AG09319 (cell line): ENCODE data around the gene HOXA6.

ENCODE experiments used
- DNase-seq: peaks from one replicate; pipeline ENCODE4 v3.0.0-alpha.2; 2010; ENCODE audit warnings: low read depth; ENCODE audit errors: extremely low read depth
- TF ChIP-seq, protein P1 (sequence below): IDR thresholded peaks from 2 replicates; pipeline ENCODE4 v1.5.1; 2011; ENCODE audit warnings: low read depth, mild to moderate bottlenecking, inconsistent platforms, low read length, moderate library complexity

Gene HOXA6

DNA sequence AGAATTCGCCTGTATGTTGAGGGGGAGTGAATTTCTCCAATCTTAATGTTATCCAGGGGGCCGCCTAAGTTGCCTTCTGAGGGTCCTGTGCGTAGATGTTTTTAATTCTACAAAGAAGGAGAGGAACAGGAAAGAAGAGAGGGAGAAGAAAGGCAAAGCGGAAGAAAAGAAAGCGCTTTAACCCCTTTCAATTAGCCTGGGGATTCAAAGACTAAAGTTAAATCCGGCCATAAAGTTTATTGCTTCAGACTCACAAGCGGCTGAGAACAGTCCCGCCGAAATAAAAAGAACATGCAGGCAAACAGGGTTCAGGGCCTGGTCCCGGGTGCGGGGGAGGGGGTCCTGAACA lies 8.6 kb downstream of the HOXA6 start:
- DNase-seq = no peak
- TF ChIP-seq, protein P1, sequence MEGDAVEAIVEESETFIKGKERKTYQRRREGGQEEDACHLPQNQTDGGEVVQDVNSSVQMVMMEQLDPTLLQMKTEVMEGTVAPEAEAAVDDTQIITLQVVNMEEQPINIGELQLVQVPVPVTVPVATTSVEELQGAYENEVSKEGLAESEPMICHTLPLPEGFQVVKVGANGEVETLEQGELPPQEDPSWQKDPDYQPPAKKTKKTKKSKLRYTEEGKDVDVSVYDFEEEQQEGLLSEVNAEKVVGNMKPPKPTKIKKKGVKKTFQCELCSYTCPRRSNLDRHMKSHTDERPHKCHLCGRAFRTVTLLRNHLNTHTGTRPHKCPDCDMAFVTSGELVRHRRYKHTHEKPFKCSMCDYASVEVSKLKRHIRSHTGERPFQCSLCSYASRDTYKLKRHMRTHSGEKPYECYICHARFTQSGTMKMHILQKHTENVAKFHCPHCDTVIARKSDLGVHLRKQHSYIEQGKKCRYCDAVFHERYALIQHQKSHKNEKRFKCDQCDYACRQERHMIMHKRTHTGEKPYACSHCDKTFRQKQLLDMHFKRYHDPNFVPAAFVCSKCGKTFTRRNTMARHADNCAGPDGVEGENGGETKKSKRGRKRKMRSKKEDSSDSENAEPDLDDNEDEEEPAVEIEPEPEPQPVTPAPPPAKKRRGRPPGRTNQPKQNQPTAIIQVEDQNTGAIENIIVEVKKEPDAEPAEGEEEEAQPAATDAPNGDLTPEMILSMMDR = no peak

DNA sequence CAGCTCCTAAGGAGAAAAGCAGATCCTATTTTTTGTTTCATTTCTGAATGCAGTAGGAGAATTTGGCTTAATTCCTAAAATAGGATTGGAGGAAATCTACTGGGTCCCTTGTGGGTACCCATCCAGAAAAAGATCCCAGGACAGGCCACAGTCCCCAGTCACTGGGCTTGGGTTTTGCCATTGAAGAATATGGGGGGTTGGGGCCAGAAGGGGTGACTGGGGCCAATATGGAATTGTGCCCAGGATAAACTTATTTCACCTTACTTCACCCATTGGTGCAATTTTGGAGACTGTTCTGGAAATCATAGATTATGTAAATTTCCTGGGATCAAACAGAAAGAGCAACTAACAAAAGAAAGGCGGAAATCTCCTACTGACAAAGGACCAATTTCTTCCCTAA lies 9.1 kb downstream of the HOXA6 start:
- TF ChIP-seq, protein P1 = no peak

DNA sequence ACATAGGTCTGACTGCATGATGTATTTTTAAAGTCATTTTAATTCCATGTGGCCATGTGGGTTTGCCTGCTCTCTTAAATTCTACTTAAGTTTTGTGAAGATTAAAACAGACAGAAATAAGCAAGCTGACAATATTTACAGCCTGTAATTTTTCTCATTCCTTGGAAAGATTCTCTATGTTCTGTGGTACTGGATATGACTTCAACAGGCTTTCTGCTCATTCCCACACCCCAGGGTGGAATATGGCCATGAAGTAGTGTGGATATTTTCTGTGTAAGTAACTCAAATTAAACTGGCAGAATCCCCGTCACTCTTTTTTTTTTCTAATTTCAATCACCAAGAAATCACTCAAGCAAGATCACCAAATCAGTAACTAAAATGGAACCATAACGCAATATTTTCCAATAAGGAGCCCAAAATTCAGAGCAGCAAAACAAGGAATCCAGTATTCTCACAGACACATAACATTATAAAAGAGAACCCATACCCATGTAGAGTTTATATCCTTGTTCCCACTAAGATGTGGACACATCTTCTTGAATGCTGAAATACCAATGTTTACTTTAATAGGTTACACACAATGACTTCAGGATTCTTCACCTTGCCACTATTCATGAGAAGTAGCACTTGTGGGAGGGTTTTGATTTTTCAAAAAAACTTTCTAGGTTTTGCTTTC lies 9.8 kb downstream of the HOXA6 start:
- TF ChIP-seq, protein P1 = no peak
- no peak for DNase-seq

More for the DNA sequence above, 9.1 kb downstream of the HOXA6 start:
- no peak for DNase-seq

DNA sequence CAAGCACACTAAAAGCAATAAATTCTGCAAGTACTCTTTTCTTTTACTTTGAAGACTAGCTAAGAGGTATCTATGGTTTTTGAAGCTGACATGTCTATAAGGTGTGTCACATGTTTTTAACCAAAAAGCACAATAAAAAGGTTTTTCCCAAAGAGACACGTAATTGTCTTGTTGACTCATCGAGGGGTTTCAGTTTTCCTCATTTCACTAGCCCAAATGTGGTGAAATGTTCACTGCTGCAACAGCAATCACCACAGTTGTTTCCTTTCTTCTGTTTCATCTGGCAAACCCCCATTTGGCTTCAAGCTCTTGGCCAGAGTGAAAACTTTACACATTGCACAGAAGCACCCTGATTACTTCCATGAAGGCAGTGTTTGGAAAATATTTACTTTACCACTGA lies 13.2 kb downstream of the HOXA6 start:
- TF ChIP-seq, protein P1 = no peak
- no peak for DNase-seq

DNA sequence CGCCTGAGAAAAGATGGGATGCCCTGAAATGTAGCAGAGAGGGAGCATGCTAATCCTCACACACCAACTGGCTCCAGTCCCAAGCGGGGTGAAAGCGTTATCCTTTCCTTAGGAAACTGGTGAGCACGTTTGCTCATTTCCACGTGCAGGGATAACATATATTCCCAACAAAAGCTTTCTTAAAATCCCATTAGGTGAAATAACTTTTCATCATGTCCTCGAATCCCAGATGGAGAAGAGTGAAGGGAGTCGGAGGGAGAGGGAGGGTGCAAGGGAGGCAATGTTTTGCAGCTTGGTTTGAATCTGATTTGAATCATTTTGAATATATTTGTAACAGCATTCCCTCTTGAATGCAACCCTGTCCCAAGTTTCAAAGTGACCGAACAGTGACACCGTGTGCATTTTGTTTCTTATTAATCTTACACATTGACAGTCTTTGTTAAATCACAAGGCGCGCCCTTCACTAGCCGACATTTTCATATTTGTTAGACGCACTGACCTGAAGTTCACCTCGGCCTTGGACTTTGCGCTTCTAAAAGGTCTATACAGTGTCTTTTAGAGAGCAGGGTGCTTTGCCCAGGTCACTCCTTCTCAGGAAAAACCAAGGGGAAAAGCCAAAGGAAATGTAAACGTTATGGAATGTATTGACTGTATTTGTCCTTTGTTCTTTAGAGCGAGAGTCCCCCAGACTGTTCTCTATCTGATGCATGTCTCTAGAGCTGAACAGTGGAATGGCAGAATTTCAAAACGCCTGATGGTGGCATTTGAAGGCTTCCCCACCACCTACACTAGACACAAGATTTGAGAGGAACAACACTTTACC lies 14.0 kb downstream of the HOXA6 start:
- DNase-seq = no peak
- TF ChIP-seq, protein P1 = no peak

DNA sequence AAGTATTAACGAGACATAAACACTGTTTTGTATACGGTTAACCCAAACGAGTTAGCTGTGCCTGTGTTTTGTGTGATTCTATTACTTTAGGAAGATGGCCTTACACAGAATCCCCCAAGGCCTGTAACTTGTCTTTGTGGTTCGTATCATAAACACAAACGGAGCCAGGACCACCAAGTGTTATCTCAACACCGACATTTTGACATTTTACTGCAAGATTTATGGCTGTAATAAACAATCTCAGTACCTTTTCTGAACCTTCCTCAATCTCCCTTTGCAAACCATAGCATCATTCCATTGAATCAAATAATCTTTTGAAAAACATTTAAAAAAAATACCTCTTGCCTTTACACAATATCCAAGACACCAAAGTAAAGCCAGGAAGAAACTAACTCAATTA lies 14.6 kb downstream of the HOXA6 start:
- TF ChIP-seq, protein P1 = no peak
- DNase-seq = no peak

DNA sequence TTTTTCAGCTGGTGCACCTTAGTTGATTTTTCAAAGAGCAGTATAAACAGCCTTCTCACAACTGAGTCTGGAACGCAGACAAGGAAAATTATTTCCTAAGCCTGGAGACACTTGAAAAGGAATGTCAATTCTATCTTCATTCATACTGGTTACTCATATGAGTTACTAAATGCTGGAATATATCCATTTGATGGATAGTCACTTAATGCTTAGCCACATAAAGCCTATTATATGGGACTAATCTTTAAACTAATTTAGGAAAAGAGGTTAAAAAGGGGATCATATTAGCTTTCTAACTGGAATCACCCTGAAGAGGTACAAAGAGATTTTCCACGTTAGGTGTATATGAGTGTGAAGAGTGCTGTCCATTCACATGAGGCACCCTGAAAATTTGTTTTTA lies 15.4 kb downstream of the HOXA6 start:
- TF ChIP-seq, protein P1 = no peak
- DNase-seq = no peak
